Suprapubic skin (tissue), 4 donors: ENCODE data around the gene ARMC8. TPM values are rescaled to one million over a fixed set of nuclear protein-coding genes. Genes with fewer than 3 reads are reported as not detected.

Experiments
- DNase-seq, 2 donors: peaks; one replicate each; pipeline ENCODE4 v3.0.0-alpha.2; 2019; ENCODE audit warnings: low spot score in 2 of 2
- H3K27ac ChIP-seq: fragments of 200-600 bp; sonication (generic); one replicate; pipeline ENCODE4 v1.5.1; 2019
- H3K27me3 ChIP-seq: fragments of 200-600 bp; sonication (generic); one replicate; pipeline ENCODE4 v1.5.1; 2019
- H3K36me3 ChIP-seq: fragments of 200-600 bp; sonication (generic); one replicate; pipeline ENCODE4 v1.5.1; 2019
- H3K4me1 ChIP-seq: fragments of 200-600 bp; sonication (generic); one replicate; pipeline ENCODE4 v1.5.1; 2019
- H3K4me3 ChIP-seq: fragments of 200-600 bp; sonication (generic); one replicate; pipeline ENCODE4 v1.5.1; 2019; ENCODE audit warnings: mild to moderate bottlenecking
- H3K9me3 ChIP-seq: fragments of 200-600 bp; sonication (generic); one replicate; pipeline ENCODE4 v1.5.1; 2019
- EP300 ChIP-seq: sonication (generic); formaldehyde crosslinking; IDR thresholded peaks from one replicate; pipeline ENCODE4 v1.6.1; 2017; ENCODE audit warnings: antibody characterized with exemption
- POLR2A ChIP-seq, 2 donors: fragments of 450-650 bp; IDR thresholded peaks; one replicate each; pipeline ENCODE4 v1.6.1; 2017; ENCODE audit warnings: antibody characterized with exemption in 2 of 2, mild to moderate bottlenecking in 2 of 2, moderate library complexity in 2 of 2
- POLR2AphosphoS5 ChIP-seq, 3 donors: sonication (generic); formaldehyde crosslinking; IDR thresholded peaks; one replicate each; pipeline ENCODE4 v1.6.1; 2017; ENCODE audit warnings: antibody characterized with exemption in 3 of 3
- WGBS: methylation state at CpG from one replicate; pipeline ENCODE4 v1.1.5; 2018; 5-methylcytosine and 5-hydroxymethylcytosine counted together
- total RNA-seq, 4 donors: library from RNA; depleted of rRNA; stranded (reverse); fragments of >200 nt; gene quantifications; one replicate each; pipeline ENCODE4 v1.1.0, GENCODE V29; 2016
- TF ChIP-seq, protein P1 (sequence below), 2 donors: fragments of 200-600 bp in 1 of 2; fragments of 450-650 bp in 1 of 2; sonication (generic) in 1 of 2; IDR thresholded peaks; one replicate each; pipeline ENCODE4 v1.5.1; 2016 to 2019; ENCODE audit warnings: antibody characterized with exemption in 2 of 2, mild to moderate bottlenecking in 1 of 2, moderate library complexity in 1 of 2

The ARMC8 gene
- total RNA-seq, 4 donors from 2014 or later = 32.2 to 86.7 (median 33.3) TPM

GRCh38 chr3:138314751-138315150 is 127.7 kb downstream of the ARMC8 start:
- Histone ChIP-seq H3K4me1 (no peaks in the 10 kb centered on the region), H3K27ac (no peak overlapping the region), H3K27me3 (no peaks in the 10 kb centered on the region), H3K9me3 (no peaks in the 10 kb centered on the region), H3K4me3 (no peak overlapping the region), H3K36me3 (no peaks in the 10 kb centered on the region)
- no peak for TF ChIP-seq POLR2AphosphoS5 (IDR thresholded peaks at IDR 0.05)
- TF ChIP-seq, protein P1, sequence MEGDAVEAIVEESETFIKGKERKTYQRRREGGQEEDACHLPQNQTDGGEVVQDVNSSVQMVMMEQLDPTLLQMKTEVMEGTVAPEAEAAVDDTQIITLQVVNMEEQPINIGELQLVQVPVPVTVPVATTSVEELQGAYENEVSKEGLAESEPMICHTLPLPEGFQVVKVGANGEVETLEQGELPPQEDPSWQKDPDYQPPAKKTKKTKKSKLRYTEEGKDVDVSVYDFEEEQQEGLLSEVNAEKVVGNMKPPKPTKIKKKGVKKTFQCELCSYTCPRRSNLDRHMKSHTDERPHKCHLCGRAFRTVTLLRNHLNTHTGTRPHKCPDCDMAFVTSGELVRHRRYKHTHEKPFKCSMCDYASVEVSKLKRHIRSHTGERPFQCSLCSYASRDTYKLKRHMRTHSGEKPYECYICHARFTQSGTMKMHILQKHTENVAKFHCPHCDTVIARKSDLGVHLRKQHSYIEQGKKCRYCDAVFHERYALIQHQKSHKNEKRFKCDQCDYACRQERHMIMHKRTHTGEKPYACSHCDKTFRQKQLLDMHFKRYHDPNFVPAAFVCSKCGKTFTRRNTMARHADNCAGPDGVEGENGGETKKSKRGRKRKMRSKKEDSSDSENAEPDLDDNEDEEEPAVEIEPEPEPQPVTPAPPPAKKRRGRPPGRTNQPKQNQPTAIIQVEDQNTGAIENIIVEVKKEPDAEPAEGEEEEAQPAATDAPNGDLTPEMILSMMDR (IDR thresholded peaks at IDR 0.05) = no peak
- TF ChIP-seq POLR2A (IDR thresholded peaks at IDR 0.05) = no peak
- no peak for TF ChIP-seq EP300
- 43% methylated on average over 1 of the region's 1 CpG for WGBS
- no peak for DNase-seq

DNA sequence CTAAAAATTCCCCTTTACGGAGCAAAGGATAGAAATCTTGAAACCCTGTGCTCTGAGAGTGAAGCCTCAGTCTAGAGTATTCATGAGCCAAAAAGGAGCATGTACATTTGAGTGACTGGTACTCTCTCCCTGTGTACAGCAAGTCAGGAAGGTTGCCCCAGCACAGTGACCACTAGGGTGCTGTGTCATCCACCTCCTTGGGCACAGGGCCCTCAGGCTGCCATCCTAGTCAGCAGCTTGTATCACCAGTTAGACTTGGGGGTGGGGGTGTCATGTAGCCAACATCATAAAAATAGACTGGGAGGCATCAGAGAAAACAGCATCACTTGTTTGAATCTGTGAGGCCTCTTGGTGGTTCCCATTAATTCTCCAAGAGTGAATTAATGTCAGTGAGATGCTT is 130.6 kb downstream of the ARMC8 start:
- Histone ChIP-seq H3K4me1 (no peaks in the 10 kb centered on the region), H3K27ac (no peak overlapping the region), H3K27me3 (no peaks in the 10 kb centered on the region), H3K36me3 (no peaks in the 10 kb centered on the region), H3K9me3 (no peaks in the 10 kb centered on the region), H3K4me3 (no peak overlapping the region)
- DNase-seq = no peak
- WGBS = 96% methylated on average over 1 of the region's 1 CpG
- TF ChIP-seq POLR2A (IDR thresholded peaks at IDR 0.05) (no peak), POLR2AphosphoS5 (IDR thresholded peaks at IDR 0.05) (no peak), EP300 (no peak)
- TF ChIP-seq, protein P1 (IDR thresholded peaks at IDR 0.05) = no peak

DNA sequence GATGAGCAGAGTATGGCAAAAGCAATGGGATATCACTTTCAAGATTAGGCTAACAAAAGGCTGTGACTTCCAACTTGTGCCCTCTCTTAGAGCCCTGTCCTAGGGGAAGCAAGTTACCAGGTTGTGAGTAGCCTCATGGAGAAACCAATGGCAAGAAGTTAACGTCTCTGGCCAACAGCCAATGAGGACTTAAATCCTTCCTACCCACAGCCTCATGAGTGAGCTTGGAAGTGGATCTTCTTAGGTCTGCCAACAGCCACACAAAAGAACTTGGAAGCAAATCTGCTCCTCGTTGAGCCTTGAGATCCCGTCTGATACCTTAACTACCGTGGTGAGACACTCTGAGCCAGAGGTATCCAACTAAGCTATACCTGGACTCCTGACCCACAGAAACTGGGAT is 136.9 kb downstream of the ARMC8 start:
- no peak for DNase-seq
- H3K4me1 ChIP-seq = peaks cover 4% of the 10 kb centered on the region
- TF ChIP-seq, protein P1 (IDR thresholded peaks at IDR 0.05) = no peak
- TF ChIP-seq EP300 (no peak), POLR2AphosphoS5 (IDR thresholded peaks at IDR 0.05) (no peak), POLR2A (IDR thresholded peaks at IDR 0.05) (no peak)
- no peak overlapping the region for H3K27ac ChIP-seq
- H3K4me3 ChIP-seq = no peak overlapping the region
- no peaks in the 10 kb centered on the region for H3K27me3 ChIP-seq
- WGBS = 28% methylated on average over 2 of the region's 4 CpGs
- no peaks in the 10 kb centered on the region for H3K36me3 ChIP-seq
- no peaks in the 10 kb centered on the region for H3K9me3 ChIP-seq

DNA sequence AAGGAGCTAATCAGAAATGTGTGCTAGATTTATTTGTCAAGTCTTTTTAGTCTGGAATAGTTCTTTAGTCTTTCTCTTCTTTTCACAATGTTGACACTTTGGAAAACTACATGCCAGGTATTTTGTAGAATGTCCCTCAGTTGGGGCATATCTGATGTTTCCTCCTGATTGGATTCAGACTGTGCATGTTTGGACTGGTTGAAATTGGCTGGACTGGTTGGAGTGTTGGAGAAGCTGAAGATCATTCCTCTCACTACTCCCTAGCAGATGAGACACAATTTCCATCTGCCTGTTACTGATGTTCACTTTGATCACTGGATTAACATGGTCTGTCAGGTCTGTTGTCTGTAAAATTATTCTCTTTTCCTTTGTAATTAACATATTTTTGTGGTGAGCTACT is 138.9 kb downstream of the ARMC8 start:
- no peak overlapping the region for H3K27ac ChIP-seq
- no peak overlapping the region for H3K4me3 ChIP-seq
- no peaks in the 10 kb centered on the region for H3K27me3 ChIP-seq
- no peaks in the 10 kb centered on the region for H3K9me3 ChIP-seq
- peaks cover 12% of the 10 kb centered on the region for H3K4me1 ChIP-seq
- H3K36me3 ChIP-seq = no peaks in the 10 kb centered on the region
- DNase-seq = no peak
- TF ChIP-seq POLR2AphosphoS5 (IDR thresholded peaks at IDR 0.05) = no peak
- TF ChIP-seq EP300 = no peak
- no peak for TF ChIP-seq POLR2A (IDR thresholded peaks at IDR 0.05)
- TF ChIP-seq, protein P1 (IDR thresholded peaks at IDR 0.05) = no peak

DNA sequence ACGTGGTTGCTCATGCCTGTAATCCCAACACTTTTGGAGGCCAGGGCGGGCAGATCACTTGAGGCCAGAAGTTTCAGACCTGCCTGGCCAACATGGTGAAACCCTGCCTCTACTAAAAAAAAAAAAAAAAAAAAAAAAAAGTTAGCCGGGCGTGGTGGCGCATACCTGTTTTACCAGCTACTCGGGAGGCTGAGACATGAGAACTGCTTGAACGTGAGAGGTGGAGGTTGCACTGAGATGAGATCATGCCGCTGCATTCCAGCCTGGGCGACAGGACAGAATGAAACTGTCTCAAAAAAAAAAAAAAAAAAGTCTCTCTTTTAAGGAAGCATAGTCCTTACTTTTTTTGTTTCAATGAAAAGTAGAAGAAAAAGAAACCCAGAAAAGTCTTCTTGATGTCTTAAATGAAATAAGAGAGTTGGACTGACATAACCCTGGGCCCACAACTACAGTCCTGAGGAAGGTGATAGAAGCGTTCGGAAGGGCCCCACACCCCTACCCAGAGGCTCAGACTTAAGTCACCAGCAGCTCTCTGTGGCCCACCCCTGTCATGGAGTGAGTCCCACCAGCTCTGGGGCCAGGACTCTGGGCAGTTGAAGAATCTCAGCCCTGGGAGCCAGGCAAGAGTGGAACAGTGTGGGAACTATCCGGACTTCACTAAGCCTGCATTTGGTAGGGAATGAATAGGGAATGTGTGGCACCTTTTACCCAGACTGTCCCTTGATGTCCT is 139.9 kb downstream of the ARMC8 start:
- Histone ChIP-seq H3K27me3 (no peaks in the 10 kb centered on the region), H3K36me3 (no peaks in the 10 kb centered on the region), H3K4me3 (no peak overlapping the region), H3K4me1 (peaks cover 12% of the 10 kb centered on the region), H3K27ac (no peak overlapping the region), H3K9me3 (no peaks in the 10 kb centered on the region)
- 93% methylated on average over 12 of the region's 12 CpGs for WGBS
- TF ChIP-seq POLR2A (IDR thresholded peaks at IDR 0.05) (no peak), POLR2AphosphoS5 (IDR thresholded peaks at IDR 0.05) (no peak), EP300 (no peak)
- TF ChIP-seq, protein P1 (IDR thresholded peaks at IDR 0.05) = no peak
- no peak for DNase-seq
